NOMO-1 treated with dmso at 0.1 percent for 144 hours (cell line): ENCODE measurements around the gene ANKS1B.
"Not testable (repeated sequence)": the region's sequence is repeated elsewhere in the genome, so short reads cannot be mapped to it uniquely, and the experiment has no call there.

ENCODE experiments used
- DNase-seq: peaks from one replicate; lab custom pipeline; 2025; ENCODE audit not compliant: unreplicated experiment; lab: John Stamatoyannopoulos, UW

ANKS1B gene

DNA sequence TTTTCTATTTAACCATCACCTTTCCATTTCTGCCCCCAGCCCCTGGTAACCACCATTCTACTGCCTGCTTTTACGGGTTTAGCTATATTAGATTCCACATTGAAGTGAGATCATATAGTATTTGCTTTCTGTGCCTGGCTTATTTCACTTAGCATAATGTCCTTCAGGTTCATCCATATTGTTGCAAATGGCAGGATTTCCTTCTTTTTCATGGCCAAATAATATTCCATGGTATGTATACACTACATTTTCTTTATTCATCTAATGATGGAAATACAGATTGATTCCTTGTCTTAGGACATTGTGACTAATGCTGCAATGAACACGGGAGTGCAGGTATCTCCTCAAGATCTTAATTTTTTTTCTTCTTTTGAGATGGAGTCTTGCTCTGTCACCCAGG lies 1137.5 kb downstream of the ANKS1B start:
- no peak for DNase-seq

DNA sequence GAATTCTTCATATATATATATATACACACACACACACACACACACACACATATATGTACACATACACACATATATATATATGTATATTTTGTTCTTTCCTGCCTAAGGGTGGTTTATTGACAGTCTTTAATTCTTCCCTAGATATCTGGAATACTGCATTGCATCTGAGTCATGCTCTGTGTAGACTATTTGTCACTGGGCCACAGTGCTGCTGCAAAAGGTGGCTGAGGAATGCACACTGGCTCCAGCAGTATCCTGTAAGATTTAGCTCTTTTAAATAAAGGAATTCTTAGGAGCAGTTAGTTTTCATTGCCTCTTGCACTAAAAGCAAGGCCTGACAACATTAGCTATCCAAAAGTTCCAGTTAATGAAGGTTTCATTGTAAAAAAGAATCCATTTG lies 1138.8 kb downstream of the ANKS1B start:
- no peak for DNase-seq

DNA sequence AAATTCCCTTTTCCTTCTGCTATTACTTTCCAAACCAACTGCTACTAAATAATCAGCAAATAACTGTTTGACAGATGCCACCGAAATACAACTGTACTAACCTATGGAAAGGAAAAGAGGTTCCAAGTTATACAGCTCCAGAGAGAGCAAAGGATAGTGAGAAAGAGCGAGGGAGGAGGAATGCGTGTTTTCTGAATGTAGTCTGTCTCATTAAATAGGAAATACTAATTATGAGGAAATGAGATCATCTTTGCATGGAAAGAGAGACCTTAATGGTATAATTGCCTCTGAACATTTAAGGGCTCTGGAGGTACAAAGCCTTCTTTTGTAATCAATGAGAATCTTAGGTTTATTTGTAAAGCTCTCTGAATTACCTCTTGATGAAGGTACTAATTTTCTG lies 1144.4 kb downstream of the ANKS1B start:
- no peak for DNase-seq

DNA sequence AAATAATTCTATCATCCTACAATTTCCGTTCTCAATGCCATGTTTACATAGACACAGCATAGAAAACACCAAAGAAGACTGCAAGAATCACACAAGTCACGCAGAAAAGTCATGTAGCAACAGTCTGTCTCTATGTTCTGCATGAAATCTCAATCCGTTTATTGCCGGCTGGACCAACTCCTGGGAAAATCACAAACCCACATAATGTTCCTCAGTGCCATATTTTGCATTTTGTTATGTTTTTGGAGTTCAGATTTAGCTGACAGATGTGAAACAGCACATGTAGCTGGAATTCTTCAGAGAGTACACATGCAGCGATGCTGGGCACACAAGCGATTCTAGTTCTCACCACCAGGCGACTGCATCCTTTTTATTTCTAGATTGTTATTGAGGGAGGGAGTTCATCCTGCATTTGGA lies 1146.5 kb downstream of the ANKS1B start:
- no peak for DNase-seq

DNA sequence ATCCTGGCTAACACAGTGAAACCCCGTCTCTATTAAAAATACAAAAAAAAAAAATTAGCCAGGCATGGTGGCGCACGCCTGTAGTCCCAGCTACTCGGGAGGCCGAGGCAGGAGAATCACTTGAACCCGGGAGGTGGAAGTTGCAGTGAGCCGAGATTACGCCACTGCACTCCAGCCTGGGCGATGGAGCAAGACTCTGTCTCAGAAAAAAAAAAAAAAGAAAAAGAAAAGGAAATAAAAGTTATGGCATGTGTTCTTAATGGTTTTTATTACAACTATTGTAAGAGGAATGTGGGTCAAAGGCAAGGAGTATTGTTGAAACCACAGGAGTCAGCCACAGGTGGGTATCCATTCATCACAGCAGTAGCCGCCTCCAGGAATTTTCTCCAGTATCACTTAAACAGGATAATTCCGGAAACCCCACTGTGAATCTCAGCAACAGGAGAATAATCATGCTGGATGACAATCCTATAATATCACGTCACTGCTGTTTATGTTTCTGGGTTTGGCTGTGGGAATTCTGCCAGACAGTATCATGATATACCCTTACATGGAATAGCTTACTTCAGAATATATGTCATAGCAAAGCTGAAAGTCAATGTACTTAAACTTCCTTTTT lies 1147.5 kb downstream of the ANKS1B start:
- DNase-seq, result not testable (repeated sequence)

DNA sequence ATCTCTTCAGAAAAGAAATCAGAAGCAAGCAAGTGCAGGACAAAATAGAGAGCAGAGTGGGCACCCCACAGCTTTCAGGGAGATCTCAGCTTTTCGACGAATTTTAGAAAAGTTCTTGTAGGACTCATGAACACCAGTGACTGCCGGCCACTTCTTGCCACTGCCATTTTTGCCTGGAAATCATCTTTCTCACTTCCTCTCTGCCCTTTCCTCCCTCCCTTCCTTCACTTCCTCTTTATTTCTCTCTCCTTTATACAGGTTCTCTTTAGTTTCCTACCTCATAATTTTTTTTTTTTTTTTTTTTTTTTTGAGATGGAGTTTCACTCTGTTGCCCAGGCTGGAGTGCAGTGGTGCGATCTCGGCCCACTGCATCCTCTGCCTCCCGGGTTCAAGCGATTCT lies 1154.1 kb downstream of the ANKS1B start:
- DNase-seq, result no peak

DNA sequence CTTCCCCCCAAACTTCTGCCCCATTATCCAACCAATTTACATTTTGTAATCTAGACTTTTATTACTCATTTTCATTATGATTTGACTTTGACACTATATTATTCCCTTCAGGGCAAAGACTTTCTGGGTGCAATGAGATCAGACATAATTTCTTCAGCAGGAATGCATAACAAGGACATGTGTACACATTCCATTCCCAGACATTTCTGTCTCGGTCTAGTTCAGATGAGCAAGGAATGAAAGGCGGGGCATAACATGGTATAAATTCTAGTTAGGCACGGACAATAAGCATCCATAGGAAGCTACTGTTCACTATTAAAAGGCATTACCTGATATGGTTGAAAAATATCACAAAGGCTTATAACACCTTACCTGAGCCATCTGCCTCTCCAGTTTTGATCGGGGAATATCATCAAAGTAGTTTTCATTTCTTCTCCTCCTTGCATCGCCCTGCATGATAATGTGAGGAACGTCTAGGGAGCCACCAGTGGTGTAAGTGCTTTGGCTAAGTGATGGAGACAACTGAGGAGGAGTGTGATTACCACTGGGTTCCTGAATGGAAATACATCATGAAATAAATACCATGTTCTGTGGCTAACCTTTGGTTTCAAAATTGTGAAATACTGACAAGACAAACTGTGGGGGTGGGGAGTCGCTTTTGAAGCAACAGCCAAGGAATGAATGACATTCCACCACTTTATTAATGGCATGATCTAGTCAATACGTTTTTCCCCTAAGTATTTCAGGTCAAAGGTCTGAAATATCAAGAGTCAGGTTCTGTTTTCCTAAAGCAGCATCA lies 1155.7 kb downstream of the ANKS1B start:
- DNase-seq, result no peak

DNA sequence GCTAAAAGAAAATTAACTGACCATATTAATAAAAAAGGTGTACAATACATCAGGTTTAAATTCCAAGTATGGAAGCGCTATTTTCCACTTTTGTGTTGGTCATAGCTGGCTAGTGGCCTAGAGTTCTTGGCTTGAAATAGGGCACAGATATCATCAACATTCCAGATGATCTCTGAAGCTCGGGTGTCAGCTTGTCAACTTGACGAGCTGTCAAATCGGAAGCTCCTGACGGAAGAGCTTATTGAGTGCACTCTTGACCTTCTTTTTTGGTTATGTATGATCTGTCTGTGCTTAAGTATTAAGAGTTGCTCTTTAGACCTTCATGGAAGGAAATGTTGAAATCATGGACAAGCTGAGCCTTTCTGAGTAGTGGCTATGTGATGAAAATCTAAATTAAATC lies 1161.7 kb downstream of the ANKS1B start:
- DNase-seq, result no peak

DNA sequence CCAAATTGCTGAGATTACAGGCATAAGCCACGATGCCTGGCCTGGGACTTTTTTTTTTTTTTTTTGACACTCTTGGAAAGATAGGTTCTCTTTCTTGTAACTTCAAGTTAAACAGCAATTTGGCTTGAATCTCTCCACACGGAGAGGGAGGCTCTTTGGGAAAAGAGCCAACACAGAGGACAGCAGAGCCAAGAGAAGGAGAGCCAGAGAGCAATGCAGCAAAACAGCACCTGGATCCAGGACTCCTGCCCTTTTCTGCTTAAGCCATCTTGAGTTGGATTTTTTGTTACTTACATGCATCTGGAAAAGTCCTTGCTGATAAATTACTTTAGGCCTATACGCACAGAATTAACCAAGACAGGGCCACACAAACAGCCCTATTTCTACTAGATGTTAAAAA lies 1162.9 kb downstream of the ANKS1B start:
- no peak for DNase-seq

DNA sequence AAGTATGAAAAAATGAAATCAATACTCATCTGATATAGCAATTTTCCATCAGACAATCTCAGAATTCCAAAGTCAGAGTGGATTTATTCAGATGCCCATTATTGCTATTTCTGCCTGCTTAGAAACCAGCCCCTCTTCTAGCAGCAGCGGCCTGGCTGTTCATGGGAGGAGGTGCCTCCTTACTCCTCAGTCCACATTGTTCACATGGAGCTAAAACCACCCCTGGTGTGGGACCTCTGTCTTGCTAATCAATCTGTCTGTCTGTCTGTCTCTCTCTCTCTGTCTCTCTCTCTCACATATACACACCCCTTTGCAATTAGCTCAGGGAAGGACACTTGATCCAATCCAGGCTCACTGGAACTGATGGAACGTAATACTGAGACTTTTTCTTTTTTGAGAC lies 1163.5 kb downstream of the ANKS1B start:
- no peak for DNase-seq

DNA sequence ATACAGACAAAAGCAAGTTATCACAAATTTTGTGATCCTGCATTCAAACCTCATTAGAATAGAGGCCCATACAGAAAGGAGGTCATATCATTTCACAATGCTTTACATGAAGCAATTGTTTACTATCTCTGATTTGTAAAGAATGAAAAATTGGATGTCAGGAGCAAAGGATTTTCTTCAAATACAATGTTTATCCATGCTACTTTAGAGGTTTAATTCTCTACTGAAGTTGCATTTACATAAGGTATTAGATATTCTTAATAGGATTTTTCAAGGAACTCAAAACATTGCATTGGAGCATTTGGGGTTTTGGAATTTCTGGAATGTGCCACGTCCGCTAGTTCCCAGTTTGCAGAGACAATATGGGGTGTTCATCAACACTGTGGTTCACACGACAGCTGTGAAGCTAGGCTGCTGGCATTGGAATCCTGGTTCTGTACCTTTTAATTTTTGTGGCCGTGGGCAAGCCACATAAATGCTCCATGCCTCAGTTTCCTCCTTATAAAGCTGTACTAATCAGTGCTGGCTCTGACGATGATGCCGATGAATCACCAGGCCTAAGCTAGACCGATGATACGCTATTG lies 1164.8 kb downstream of the ANKS1B start:
- no peak for DNase-seq

DNA sequence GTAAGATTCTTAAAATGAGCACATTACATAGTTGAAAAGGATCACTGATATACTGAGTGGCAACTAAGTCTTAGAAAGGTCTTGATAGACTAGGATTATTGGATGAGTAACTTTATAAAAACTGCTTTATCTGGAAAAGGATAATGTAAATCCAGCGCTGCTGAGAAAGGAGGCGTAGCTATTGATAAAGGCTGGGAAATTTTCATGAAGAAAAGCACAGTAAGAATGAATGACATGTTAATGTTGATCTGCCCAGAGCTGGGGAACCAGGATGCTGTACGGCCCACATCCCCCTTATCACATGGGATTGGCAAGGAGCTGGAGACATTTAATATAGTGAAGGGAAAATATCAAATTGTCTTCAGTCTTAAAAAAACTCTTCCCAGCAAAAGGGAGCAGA lies 1165.7 kb downstream of the ANKS1B start:
- DNase-seq, result no peak

DNA sequence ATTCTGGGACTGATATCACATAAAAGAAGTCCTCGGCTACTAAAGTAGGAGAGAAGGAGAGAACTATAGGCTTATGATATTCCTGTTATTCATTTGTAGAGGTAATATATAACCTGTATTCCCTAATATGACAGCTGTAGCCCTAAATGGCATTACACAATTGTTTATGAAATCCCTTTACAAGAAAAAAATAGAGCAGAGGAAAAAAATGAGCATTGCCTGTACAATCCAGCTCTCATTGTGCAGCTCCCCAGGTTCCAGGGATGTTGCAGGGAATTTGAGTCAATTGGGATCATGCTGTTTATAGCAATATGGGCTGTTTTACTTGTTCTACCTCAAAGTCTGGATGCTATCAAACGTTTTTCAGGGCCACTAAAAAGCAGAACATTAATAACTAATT lies 1166.5 kb downstream of the ANKS1B start:
- no peak for DNase-seq

DNA sequence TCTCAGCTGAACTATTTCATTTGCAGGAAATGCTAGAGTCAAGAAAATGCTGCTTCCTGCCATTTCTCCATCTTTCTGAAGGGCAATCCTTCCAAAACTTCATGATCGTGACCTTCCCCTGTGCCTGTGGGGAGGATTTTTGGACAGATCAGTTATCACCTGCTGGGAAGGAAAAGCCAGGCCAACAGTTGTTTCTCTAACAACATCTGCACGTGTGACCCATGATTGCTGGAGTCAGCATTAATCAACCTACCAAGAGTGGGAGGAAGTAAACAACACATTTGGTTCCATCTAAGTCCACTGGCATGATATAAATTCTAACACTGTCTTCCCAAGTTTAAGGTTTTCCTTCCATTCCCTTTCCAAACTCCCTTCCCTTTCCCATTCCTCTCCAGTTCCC lies 1167.0 kb downstream of the ANKS1B start:
- DNase-seq, result no peak

DNA sequence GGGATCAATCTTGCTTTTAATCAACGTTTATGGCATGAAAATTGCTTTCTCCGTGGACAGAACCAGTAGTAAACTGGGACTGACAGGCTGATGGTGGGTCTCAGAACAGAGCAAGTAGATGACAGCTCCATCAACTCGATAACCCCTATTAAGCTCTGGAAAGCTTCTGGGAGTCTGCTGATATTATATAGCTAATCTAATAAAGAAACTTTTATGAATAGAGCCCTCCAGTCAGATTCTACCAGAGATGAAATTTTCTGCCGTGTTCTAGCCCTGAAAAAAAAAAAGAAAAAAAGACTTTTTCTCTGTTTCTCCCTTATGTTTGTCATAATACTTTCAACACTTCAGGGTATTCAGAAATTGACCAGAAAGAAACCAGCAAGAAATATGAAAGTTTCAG lies 1168.0 kb downstream of the ANKS1B start:
- DNase-seq, result no peak

DNA sequence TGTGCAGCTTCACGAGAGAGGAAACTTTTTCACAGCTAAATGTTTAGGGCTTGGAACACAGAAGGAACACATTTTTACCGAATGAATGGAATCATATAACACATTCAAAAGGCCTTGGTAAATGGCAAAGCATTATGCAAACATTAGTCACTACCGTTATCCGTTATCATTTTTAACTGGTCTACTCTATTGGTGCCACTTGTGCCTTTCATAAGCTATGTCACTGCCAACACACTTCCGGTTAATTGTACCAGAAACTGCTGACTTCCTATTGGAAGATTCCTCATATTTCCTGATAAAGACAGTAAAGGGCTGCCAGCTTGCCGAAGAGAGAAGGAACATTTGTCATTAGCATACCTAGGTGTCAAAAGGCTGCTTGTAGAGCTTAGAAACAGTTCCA lies 1170.5 kb downstream of the ANKS1B start:
- DNase-seq, result no peak

DNA sequence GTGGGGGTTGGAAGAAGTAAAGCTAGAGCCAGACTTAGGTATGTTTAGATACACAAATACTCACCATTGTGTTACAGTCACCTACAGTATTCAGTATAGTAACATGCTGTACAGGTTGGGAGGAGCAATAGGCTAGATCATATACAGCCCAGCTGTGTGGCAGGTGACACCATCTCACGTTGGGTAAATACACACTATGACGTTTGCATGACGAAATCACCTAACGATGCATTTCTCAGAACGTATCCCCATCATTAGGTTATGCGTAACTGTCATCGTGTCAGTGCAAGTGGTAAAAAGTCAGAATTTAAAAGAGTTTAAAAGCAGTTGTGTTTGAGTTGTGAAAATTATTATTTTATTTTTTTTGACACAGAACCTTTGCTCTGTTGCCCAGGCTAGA lies 1172.5 kb downstream of the ANKS1B start:
- no peak for DNase-seq

DNA sequence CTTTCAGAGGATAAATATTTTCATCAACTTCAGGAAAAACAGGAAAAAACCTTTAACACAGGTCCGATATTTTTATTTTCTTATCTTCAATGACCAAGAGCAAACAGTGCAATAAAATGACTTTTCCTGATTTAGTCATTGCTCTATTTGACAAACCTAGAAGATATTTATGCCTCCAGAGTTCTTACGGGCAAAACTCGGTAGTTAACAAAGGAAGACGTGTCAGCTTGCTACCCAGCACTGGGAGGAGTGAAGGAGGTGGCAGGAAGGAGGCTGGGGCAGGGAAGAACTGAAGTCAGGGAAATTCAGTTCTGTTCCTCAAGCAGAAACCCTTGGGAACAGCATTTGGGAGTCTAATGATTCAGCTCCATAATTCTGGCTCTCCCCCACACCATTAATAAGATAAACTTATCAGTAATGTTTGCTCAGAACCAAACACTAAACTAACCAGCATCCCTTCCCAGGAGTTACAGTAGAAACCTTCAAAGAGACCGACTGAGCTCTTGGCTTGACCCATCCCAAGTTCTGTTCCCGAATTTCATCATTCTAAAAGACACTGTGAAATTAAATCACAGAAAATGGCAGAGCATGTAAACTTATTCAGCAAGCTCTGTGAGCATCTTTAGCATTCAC lies 1176.4 kb downstream of the ANKS1B start:
- DNase-seq, result no peak

DNA sequence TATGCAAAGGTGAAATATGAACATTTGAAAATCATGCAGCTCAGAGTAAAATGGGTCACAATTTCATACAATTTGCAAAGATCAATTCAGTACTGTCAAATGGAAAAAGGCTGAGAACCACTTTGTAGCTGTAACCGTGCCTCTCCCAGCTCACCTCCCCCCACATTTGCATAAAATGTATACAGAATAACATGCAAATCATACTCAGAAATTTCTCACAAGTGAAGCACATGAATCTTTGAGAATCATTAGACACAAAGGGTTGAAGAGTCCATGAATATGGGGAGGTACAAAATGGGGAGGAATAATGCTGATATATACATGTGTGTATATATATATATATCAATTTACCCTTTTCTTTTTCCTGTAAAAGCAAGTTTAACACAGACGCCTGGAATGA lies 1177.5 kb downstream of the ANKS1B start:
- no peak for DNase-seq

DNA sequence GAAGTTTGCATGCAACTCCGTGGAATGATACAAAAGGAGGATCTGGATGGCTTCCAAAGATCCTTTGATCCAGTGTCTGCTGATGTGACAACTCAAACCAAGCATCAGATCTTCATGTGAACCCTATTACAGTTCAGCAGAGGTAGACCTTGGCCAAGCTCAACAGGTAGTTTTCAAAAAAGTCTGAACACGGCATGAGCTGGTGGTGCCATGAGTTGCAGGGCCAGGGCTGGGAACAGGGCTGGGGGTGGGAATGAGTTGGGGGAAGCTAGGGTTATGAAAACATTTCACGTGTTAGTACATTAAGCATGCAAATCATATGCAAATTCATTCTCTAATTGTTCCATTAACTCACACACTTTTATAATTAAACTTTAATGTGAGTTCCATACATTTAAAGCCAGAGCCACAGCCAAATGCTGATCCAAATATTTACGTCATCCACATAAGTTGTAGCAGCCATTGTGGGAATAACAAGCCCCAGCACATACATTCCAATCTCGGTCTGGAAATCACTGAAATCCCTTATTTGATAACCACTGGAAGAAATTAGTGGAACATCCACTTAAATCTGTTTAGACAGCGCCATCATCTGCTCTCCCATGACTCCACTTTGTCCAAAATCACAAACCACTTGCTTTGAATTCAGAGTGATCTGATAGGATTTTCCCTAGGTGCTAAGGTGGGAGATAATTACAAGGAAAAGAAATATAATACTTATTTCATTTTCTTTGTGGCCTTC lies 1181.1 kb downstream of the ANKS1B start:
- DNase-seq, result no peak

DNA sequence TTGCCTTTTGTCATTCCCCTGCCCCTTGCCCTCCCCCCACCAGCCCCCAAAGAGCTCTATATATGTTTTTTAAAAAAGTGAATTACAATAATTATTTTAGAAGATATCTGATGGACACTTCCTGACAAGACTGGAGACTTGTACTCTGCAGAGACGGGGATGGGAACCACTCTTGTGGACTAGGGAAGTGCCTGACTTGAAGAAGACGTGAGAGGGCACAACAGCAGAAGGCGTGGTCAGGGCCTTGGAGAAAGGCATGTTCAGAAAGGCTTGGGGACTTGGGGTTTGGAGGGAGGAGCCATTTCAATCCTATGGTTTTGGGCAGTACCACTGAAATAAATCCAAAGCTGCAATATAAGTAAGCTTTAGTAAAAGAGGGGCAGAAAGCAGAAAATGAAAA lies 1184.9 kb downstream of the ANKS1B start:
- no peak for DNase-seq
